Measurements from ENCODE around the gene SH3PXD2A. TPM values are rescaled to one million over a fixed set of nuclear protein-coding genes. Genes with fewer than 3 reads are reported as not detected.

The SH3PXD2A gene
- total RNA-seq, 3 donors from 2014 or later: 14.3 to 30.5 (median 14.7) TPM

DNA sequence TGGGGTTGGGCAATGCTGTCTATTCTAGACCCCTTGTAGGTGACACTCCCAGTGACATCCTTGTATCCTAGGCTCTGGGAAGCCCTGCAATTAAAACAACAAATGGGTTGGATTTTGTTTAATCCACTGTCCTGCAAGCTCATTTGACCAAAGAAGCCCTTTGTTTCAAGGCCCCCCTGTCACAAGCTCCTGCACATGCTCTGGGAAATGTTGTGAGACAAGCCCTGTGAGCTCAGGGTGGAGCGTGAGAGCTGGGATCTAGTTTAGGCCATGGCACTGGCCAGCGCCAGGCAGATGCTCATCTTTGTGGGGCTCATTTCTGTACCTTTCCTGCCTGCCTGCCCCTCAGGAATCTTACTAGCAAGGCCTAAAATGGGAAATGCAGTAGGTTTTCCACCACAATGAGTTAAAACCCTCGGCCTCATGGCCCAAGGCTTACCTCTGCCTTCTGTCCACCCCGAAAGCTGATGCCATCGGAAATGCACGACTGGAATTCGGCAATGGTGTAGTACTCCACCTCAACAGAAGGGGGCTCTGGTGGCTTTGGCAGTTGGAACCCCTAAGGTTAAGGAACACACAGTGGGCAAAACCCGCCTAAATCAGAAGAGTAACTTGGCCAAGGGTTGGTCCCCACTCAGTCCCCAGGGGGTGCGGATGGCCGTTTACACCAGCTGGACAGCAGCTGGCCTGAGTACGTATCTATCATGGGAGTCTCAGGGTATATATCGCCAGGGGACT is 249.8 kb downstream of the SH3PXD2A start:
- peak overlapping the region in 1 of 2 donors; percentile 19 for H3K27ac ChIP-seq
- peak in 1 of 3 donors; percentile 51 for TF ChIP-seq POLR2AphosphoS5 (IDR thresholded peaks at IDR 0.05)
- TF ChIP-seq CTCF (IDR thresholded peaks at IDR 0.05): peak; percentile 63 to 90 (median 64)
- TF ChIP-seq POLR2A (IDR thresholded peaks at IDR 0.05): no peak
- H3K36me3 ChIP-seq: no peaks in the 10 kb centered on the region
- no peak for DNase-seq (ENCODE audit: low spot score in 2 of 2)
- H3K9me3 ChIP-seq: no peaks in the 10 kb centered on the region
- H3K4me1 ChIP-seq: no peaks in the 10 kb centered on the region
- no peak overlapping the region for H3K4me3 ChIP-seq
- intact Hi-C loops (cut with DNase I; ENCODE audit: low total_unique reads): loop anchor here (10.0 kb wide), 1 partner anchor 79 kb away; no protein-coding TSS in a partner anchor
- H3K27me3 ChIP-seq: no peaks in the 10 kb centered on the region

- Histone ChIP-seq H3K36me3 (no peaks in the 10 kb centered on the region), H3K27me3 (no peaks in the 10 kb centered on the region), H3K4me1 (no peaks in the 10 kb centered on the region), H3K9me3 (no peaks in the 10 kb centered on the region), H3K27ac (no peak overlapping the region), H3K4me3 (no peak overlapping the region)
- TF ChIP-seq POLR2AphosphoS5 (IDR thresholded peaks at IDR 0.05) (no peak), CTCF (IDR thresholded peaks at IDR 0.05) (no peak), POLR2A (IDR thresholded peaks at IDR 0.05) (no peak)
- DNase-seq (ENCODE audit: low spot score in 2 of 2): no peak
- intact Hi-C loops (cut with DNase I; ENCODE audit: low total_unique reads): loop anchor here (10.0 kb wide), 1 partner anchor 81 kb away; no protein-coding TSS in a partner anchor
Observed at GRCh38 chr10:103603382-103603781, 252.0 kb downstream of the SH3PXD2A start.

DNA sequence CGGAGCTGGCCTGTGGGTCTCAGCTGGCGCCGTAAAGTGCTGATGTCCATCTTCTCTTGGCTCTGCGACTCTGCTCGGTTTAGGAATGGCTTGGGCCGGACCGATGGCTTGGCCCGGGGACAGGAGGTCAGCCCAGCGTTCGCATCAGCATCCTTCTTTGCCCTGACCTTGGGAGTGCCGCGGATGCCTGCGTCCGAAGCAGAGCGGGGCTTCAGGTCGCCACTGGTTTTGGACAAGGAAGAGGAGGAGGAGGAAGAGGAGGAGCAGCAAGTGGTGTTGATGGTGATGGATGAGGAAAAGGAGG is 252.6 kb downstream of the SH3PXD2A start:
- H3K4me1 ChIP-seq: no peaks in the 10 kb centered on the region
- TF ChIP-seq CTCF (IDR thresholded peaks at IDR 0.05) (no peak), POLR2AphosphoS5 (IDR thresholded peaks at IDR 0.05) (no peak), POLR2A (IDR thresholded peaks at IDR 0.05) (no peak)
- no peaks in the 10 kb centered on the region for H3K9me3 ChIP-seq
- H3K27ac ChIP-seq: no peak overlapping the region
- no peak overlapping the region for H3K4me3 ChIP-seq
- no peaks in the 10 kb centered on the region for H3K36me3 ChIP-seq
- intact Hi-C loops (cut with DNase I; ENCODE audit: low total_unique reads): loop anchor here (10.0 kb wide), 1 partner anchor 82 kb away; no protein-coding TSS in a partner anchor
- no peak for DNase-seq (ENCODE audit: low spot score in 2 of 2)
- H3K27me3 ChIP-seq: no peaks in the 10 kb centered on the region

DNA sequence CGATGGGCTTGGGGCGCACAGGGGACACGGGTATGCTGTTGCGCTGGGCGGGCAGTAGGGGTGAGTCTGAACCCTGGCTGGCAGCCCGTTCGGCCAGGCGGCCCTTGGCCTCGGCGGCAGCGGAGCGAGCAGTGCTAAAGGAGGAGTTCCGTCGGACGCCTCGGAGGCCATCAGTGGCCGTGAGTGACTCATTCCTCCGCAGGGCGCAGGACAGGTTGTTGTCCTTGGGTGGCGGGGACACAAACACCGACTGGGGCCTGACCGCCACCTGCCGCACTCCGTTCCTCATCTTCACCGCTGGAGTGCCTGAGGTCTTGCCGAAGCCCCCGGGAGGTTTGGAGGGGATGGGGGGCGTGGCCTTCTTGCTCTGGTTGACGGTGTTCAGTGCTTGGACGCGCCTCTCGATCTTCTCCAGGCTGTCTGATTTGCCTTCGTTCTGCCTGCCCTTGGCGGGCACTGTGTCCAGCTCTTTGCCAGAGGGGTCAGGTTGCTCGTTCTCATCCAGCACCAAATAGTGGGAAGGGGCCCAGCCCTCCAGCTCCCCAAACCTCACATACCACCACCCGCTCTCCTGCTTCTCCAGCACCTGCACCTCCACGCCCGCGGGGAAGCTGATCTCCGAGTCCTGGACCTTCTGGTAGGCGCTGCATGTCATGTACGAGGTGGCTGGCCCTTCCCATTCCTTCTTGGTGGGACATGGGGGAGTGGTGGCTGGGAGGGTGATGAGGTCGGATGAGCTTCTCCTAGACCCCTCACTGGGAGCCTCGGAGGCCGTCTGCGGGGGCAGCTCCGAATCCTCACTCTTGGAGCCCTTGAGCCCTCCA is 253.1 kb downstream of the SH3PXD2A start:
- H3K4me3 ChIP-seq: no peak overlapping the region
- no peak for DNase-seq (ENCODE audit: low spot score in 2 of 2)
- intact Hi-C loops (cut with DNase I; ENCODE audit: low total_unique reads): loop anchor here (10.0 kb wide), 1 partner anchor 83 kb away; no protein-coding TSS in a partner anchor
- H3K27ac ChIP-seq: no peak overlapping the region
- no peaks in the 10 kb centered on the region for H3K27me3 ChIP-seq
- H3K36me3 ChIP-seq: no peaks in the 10 kb centered on the region
- H3K4me1 ChIP-seq: no peaks in the 10 kb centered on the region
- TF ChIP-seq POLR2A (IDR thresholded peaks at IDR 0.05): no peak
- TF ChIP-seq CTCF (IDR thresholded peaks at IDR 0.05): no peak
- no peaks in the 10 kb centered on the region for H3K9me3 ChIP-seq
